Heart left ventricle (tissue), 16 donors: Measurements from ENCODE around the gene SRC. TPM values are rescaled to one million over a fixed set of nuclear protein-coding genes. Genes with fewer than 3 reads are reported as not detected.

Source experiments
- ATAC-seq, 4 donors: fragments of 200-7000 bp; cut with Tn5 transposase; one replicate each; pipeline ENCODE4 v1.9.1; 2020 to 2022; ENCODE audit warnings: moderate library complexity in 4 of 4, mild to moderate bottlenecking in 3 of 4, moderate number of reproducible peaks in 1 of 4
- DNase-seq, 5 donors: peaks; one replicate each; pipeline ENCODE4 v3.0.0-alpha.2; 2020
- H3K27ac ChIP-seq, 12 donors: fragments of 200-600 bp; sonication (generic) in 4 of 12; one replicate each; pipeline versions ENCODE4 v1.5.0 to v1.8.0; 2016 to 2022; ENCODE audit warnings: mild to moderate bottlenecking in 2 of 12
- H3K27me3 ChIP-seq, 9 donors: fragments of 200-600 bp; sonication (generic) in 2 of 9; one replicate each; pipeline versions ENCODE4 v1.5.1 to v1.8.0; 2016 to 2022; ENCODE audit warnings: mild to moderate bottlenecking in 3 of 9
- H3K36me3 ChIP-seq, 9 donors: fragments of 200-600 bp; sonication (generic) in 2 of 9; one replicate each; pipeline versions ENCODE4 v1.5.0 to v1.8.0; 2018 to 2022; ENCODE audit warnings: mild to moderate bottlenecking in 2 of 9
- H3K4me1 ChIP-seq, 12 donors: fragments of 200-600 bp; sonication (generic) in 4 of 12; one replicate each; pipeline versions ENCODE4 v1.5.0 to v1.8.0; 2016 to 2022; ENCODE audit warnings: mild to moderate bottlenecking in 3 of 12
- H3K4me3 ChIP-seq, 12 donors: fragments of 200-600 bp; sonication (generic) in 4 of 12; one replicate each; pipeline versions ENCODE4 v1.5.0 to v1.8.0; 2017 to 2022; ENCODE audit warnings: mild to moderate bottlenecking in 9 of 12, moderate library complexity in 4 of 12
- H3K9me3 ChIP-seq, 12 donors: fragments of 200-600 bp; sonication (generic) in 4 of 12; one replicate each; pipeline versions ENCODE4 v1.5.0 to v1.8.0; 2016 to 2022; ENCODE audit warnings: mild to moderate bottlenecking in 1 of 12
- CTCF ChIP-seq, 12 donors: fragments of 200-600 bp; sonication (generic) in 4 of 12; IDR thresholded peaks; one replicate each; pipeline versions ENCODE4 v1.5.0 to v1.8.0; 2018 to 2022; ENCODE audit warnings: antibody characterized with exemption in 12 of 12, mild to moderate bottlenecking in 5 of 12
- POLR2A ChIP-seq, 2 donors: fragments of 450-650 bp; IDR thresholded peaks; one replicate each; pipeline ENCODE4 v1.6.1; 2017; ENCODE audit warnings: antibody characterized with exemption in 2 of 2, mild to moderate bottlenecking in 2 of 2, moderate library complexity in 2 of 2
- WGBS, 4 donors: extraction: QIAGEN DNeasy Blood & Tissue Kit in 2 of 4; methylation state at CpG; one replicate each; pipeline versions ENCODE4 v1.1.5 to v1.1.7; 2013 to 2018; 5-methylcytosine and 5-hydroxymethylcytosine counted together
- intact Hi-C, 10 donors: fragments of 100-400 bp; cut with DNase I; formaldehyde crosslinking; loops; one replicate each; pipeline versions ENCODE4 v1.11.1 to v1.14.2; 2022
- polyA plus RNA-seq, 2 donors: library from polyadenylated mRNA; stranded (reverse); fragments of 200-250 nt; gene quantifications; one replicate each; pipeline ENCODE4 v1.2.3, GENCODE V29; 2013
- total RNA-seq, 9 donors: library from RNA; depleted of rRNA in 2 of 9; stranded (reverse); fragments of >200 nt in 2 of 9; fragmentation: NEBNext Ultra II Directional in 3 of 9; extraction: Animal tissue kit (Norgen Biotek cat#: 25700) in 3 of 9; gene quantifications; one replicate each; pipeline versions ENCODE4 v1.1.0 to v1.2.4, GENCODE V29; 2016 to 2023
- donor health status: ischemic (EF 13 %, LVEDD 7.1; RV severe dilation, severe dysfunction).
- donor health status: healthy with polysubstance abuse.
- donor health status: DM: no; HTN: yes; CAD: no.
- donor health status: DM: no; HTN: no; CAD: no.
- donor health status: ischemic (EF 25% LVEDD 6.9; RV normal size, moderate dysfunction).
- donor health status: ischemic (EF 25% LVEDD 5.7; RV mildly dilated, moderate dysfunction).
- donor health status: healthy.
- donor health status: DM: yes; HTN: yes; CAD: no.
- donor health status: ischemic (EF 35%, LVEDD 5.7; RV mildly dilated, moderate dysfunction).
- donor health status: nonischemic (EF 11% LVEDD 7.7; RV severe dilation, severe dysfunction).
- donor health status: DM: yes; HTN: yes; CAD: no.
- donor health status: PGD.
- donor health status: ischemic (EF 29% LVEDD 5.4; RV normal size, mild dysfunction).
- donor health status: nonischemic (EF 23%, LVEDD 6.1; RV moderate dilation, normal function).

The SRC gene
- total and polyA plus RNA-seq, 11 donors, result 2.5 to 19.9 (median 5.1) TPM

GRCh38 chr20:37355252-37356180, 9.6 kb downstream of the SRC start:
- DNase-seq (no peak), ATAC-seq (no peak)
- H3K36me3 ChIP-seq, result no peaks in the 10 kb centered on the region

GRCh38 chr20:37356387-37356786, 10.4 kb downstream of the SRC start:
- H3K36me3 ChIP-seq, result no peaks in the 10 kb centered on the region
- H3K4me1 ChIP-seq, result peaks cover 0 to 39% (median 7%) of the 10 kb centered on the region in 12 donors
- TF ChIP-seq POLR2A (IDR thresholded peaks at IDR 0.05) (no peak), CTCF (IDR thresholded peaks at IDR 0.05) (no peak)
- intact Hi-C loops, result no loop called here
- peak overlapping the region in 3 of 12 donors; percentile 34 to 70 (median 61) for H3K27ac ChIP-seq
- H3K4me3 ChIP-seq, result no peak overlapping the region
- 48 to 68% (median 53%) methylated on average over 8 of the region's 8 CpGs for WGBS, 4 donors
- no peaks in the 10 kb centered on the region for H3K9me3 ChIP-seq
- peak in 3 of 4 donors; percentile 21 to 66 (median 33) for ATAC-seq
- peak; percentile 52 to 80 (median 68) for DNase-seq
- H3K27me3 ChIP-seq, result no peaks in the 10 kb centered on the region

More at GRCh38 chr20:37355252-37356180, 9.6 kb downstream of the SRC start:
- H3K9me3 ChIP-seq, result no peaks in the 10 kb centered on the region
- intact Hi-C loops, result no loop called here
- peaks cover 0 to 39% (median 7%) of the 10 kb centered on the region in 12 donors for H3K4me1 ChIP-seq
- peak overlapping the region in 1 of 12 donors; percentile 70 for H3K27ac ChIP-seq
- no peak for TF ChIP-seq POLR2A (IDR thresholded peaks at IDR 0.05)
- TF ChIP-seq CTCF (IDR thresholded peaks at IDR 0.05), result no peak
- 91 to 95% (median 93%) methylated on average over 15 of the region's 15 CpGs for WGBS, 4 donors
- no peaks in the 10 kb centered on the region for H3K27me3 ChIP-seq
- no peak overlapping the region for H3K4me3 ChIP-seq

GRCh38 chr20:37356961-37357371, 11.0 kb downstream of the SRC start:
- Histone ChIP-seq H3K27ac (peak overlapping the region in 3 of 12 donors; percentile 34 to 70 (median 61)), H3K36me3 (no peaks in the 10 kb centered on the region), H3K4me3 (no peak overlapping the region), H3K27me3 (no peaks in the 10 kb centered on the region), H3K9me3 (no peaks in the 10 kb centered on the region), H3K4me1 (peaks cover 0 to 39% (median 7%) of the 10 kb centered on the region in 12 donors)
- intact Hi-C loops, result no loop called here
- 57 to 74% (median 68%) methylated on average over 3 to 11 of the region's 11 CpGs for WGBS, 4 donors
- no peak for TF ChIP-seq CTCF (IDR thresholded peaks at IDR 0.05)
- ATAC-seq (peak in 2 of 4 donors; percentile 26 to 46), DNase-seq (no peak)
